ENCODE measurements around the gene NKAPD1. TPM values are rescaled to one million over a fixed set of nuclear protein-coding genes. Genes with fewer than 3 reads are reported as not detected.

The NKAPD1 gene
- total and polyA plus RNA-seq, 9 of the 15 experiments (the other 6 are each of a cell fraction or from before 2014, with no cell fraction given), result 14.1 to 73.5 (median 29.3) TPM

DNA sequence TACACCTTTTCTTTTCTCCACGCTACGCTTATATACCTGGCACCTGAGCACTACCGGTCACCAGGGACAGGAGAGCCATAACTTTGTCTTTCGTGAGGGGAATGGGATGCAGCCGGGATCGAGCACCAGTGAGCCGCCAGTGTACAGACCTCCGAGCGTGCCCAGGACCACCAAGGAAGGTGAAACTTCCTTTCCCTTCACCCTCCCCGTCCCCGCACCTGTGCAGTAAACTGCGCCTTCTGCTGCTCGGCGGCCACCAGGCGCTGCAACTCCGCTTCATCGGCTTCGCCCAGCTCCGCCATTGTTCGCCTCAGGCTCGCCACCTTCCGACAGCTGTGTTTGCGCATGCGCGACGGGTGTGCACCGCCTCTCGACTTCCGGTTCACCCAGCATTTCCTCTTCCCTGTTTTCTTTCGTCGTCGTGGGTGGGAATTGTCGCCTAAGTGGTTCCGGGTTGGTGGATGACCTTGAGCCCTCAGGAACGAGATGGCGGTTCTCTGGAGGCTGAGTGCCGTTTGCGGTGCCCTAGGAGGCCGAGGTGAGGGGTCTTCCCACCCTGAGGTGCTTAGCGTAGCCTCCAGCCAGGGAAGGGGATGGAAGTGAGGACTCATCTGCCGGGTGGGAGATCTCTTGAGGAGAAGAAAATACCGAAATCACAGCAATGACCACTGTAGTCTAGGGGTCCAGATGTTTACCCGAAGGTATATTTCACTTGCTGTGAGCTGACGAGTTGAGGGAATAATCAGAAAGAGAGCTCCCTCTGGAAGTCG lies 12.5 kb downstream of the NKAPD1 start, which contains the start of the genes SDHD and TIMM8B (continued):
- no peak for TF ChIP-seq RBM14 (IDR thresholded peaks at IDR 0.05; ENCODE audit: borderline replicate concordance, insufficient read depth, low read depth, low read length)
- peak; percentile 85 for TF ChIP-seq MTA2 (IDR thresholded peaks at IDR 0.05; ENCODE audit: low read depth)
- TF ChIP-seq RHOXF2B (CRISPR knock-in tag; conservative IDR thresholded peaks at IDR 0.05), result no peak
- no peak for TF ChIP-seq SMARCA4 (IDR thresholded peaks at IDR 0.05)
- TF ChIP-seq NKRF (IDR thresholded peaks at IDR 0.05; ENCODE audit: borderline replicate concordance), result peak; percentile 26
- peak; percentile 47 for TF ChIP-seq CHD1 (IDR thresholded peaks at IDR 0.05; ENCODE audit: low read length)
- TF ChIP-seq ZNF778 (CRISPR knock-in tag; IDR thresholded peaks at IDR 0.05), result no peak
- TF ChIP-seq FOXA3 (CRISPR knock-in tag; conservative IDR thresholded peaks at IDR 0.05 in 1 of 2, IDR thresholded peaks at IDR 0.05 in 1 of 2), result 0 out of 4 replicates have a peak, but pooled peaks of 1 of the 2 experiments have one; percentile 36
- TF ChIP-seq E2F4 (CRISPR knock-in tag; IDR thresholded peaks at IDR 0.05; ENCODE audit: low read depth), result no peak
- TF ChIP-seq ZNF644 (tag; IDR thresholded peaks at IDR 0.05; ENCODE audit: low read depth), result no peak; the same call in 1 of the 2 replicates
- TF ChIP-seq ZNF445 (CRISPR knock-in tag; IDR thresholded peaks at IDR 0.05; ENCODE audit: low read depth), result no peak
- no peak for TF ChIP-seq MAFG (tag; conservative IDR thresholded peaks at IDR 0.05)
- TF ChIP-seq ZNF121 (CRISPR knock-in tag; conservative IDR thresholded peaks at IDR 0.05), result no peak
- no peak for TF ChIP-seq MYNN (IDR thresholded peaks at IDR 0.05)
- no peak for TF ChIP-seq MYNN (CRISPR knock-in tag; IDR thresholded peaks at IDR 0.05)
- no peak for TF ChIP-seq U2AF2 (optimal IDR thresholded peaks at IDR 0.05; ENCODE audit: low read depth, low read length)
- TF ChIP-seq, protein P1, sequence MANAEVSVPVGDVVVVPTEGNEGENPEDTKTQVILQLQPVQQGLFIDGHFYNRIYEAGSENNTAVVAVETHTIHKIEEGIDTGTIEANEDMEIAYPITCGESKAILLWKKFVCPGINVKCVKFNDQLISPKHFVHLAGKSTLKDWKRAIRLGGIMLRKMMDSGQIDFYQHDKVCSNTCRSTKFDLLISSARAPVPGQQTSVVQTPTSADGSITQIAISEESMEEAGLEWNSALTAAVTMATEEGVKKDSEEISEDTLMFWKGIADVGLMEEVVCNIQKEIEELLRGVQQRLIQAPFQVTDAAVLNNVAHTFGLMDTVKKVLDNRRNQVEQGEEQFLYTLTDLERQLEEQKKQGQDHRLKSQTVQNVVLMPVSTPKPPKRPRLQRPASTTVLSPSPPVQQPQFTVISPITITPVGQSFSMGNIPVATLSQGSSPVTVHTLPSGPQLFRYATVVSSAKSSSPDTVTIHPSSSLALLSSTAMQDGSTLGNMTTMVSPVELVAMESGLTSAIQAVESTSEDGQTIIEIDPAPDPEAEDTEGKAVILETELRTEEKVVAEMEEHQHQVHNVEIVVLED (CRISPR knock-in tag; IDR thresholded peaks at IDR 0.05), result peak; percentile 3; the same call in 1 of the 2 replicates
- TF ChIP-seq ERF (CRISPR knock-in tag; IDR thresholded peaks at IDR 0.05), result no peak
- peak; percentile 4; the same call in 1 of the 2 replicates for TF ChIP-seq CHD2 (IDR thresholded peaks at IDR 0.05; ENCODE audit: low read depth, low read length)
- TF ChIP-seq PPARD (CRISPR knock-in tag; IDR thresholded peaks at IDR 0.05), result no peak
- TF ChIP-seq ZBTB1 (CRISPR knock-in tag; IDR thresholded peaks at IDR 0.05; ENCODE audit: borderline replicate concordance, low read depth), result no peak; the same call in 1 of the 2 replicates
- no peak for TF ChIP-seq TRIM25 (IDR thresholded peaks at IDR 0.05; ENCODE audit: borderline replicate concordance)
- TF ChIP-seq TAF9B (IDR thresholded peaks at IDR 0.05; ENCODE audit: partially characterized antibody), result peak; percentile 93
